Measurements from ENCODE around the gene TECPR1.

The TECPR1 gene

GRCh38 chr7:98242342-98242741, 9.7 kb downstream of the TECPR1 start:
- DNase-seq: no peak

DNA sequence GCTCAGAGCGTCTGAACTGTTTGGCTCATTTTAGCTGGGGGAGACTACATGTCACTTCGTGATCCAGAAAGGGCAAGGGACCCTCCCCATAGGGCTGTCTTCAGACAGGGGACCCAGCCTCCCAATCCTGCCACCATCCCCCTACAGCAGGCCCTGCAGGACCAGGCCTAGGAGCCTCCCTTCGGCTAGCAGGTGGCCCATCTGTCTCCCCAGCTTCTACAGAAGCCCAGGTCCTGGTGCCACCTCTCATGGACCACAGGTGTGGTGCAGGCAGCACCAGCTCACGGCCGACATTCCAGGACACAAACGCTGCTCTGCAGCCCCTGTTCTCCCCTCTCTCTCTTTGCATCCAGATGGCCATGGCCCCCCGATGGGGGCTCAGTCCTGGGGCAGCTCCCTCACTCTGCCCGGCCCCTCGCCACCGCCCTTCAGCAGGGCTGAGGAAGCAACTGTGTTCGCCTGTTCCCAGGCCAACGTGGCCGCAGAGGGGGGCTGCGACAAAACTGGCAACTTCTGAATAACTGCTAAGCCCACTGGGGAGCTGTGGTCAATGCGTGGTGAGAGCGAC, 10.3 kb downstream of the TECPR1 start:
- no peak for DNase-seq

DNA sequence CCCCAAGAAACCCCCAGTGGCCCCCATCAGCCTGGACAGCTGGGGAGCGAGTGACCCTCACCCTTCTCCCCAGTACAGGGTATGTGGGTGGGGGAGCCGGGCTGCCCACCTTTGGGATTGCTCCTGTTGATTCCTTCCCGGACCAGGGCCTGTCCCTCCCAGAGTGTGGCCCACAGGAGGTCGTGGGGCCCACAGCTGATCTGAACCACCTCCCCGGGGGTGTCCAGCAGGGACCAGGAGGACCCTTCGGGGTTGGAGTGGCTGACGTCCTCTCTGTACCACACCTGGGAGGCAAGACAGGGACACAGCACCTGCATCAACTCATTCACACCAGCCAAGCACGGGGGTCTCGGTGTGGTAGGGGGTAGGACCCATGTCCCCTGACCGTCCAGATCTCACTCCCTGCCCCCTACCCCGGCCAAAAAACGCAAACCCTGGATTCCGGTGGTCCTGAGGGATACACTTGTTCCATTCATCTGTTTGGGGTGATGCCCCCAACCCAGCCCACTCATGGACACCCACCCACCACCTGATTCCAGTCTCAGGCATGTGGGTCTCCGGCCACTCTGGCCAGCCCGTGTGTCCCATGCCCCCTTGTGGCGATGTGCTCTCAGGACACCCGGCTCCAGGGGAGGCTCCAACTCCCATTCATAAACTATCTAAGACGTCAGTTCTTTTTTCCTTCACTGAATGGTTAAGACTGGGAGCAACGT, 10.9 kb downstream of the TECPR1 start:
- DNase-seq: peak in 1 of 2 donors; percentile 22

DNA sequence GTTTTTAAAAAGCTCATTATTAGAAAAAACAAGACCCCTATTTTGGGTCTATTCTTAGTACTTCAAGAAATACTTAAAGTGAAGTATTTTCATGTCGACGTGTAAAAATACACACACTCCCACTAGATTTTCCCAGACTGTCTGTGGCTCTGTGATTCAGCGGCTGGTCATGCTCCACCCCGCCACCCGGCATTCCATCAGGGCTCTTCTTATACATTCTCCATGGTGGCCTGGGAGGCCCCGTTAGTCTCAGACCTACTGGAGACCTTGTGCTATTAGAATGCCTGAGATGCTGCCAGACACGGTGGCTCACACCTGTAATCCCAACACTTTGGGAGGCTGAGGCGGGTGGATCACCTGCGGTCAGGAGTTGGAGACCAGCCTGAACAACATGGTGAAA, 13.1 kb downstream of the TECPR1 start:
- DNase-seq: no peak

DNA sequence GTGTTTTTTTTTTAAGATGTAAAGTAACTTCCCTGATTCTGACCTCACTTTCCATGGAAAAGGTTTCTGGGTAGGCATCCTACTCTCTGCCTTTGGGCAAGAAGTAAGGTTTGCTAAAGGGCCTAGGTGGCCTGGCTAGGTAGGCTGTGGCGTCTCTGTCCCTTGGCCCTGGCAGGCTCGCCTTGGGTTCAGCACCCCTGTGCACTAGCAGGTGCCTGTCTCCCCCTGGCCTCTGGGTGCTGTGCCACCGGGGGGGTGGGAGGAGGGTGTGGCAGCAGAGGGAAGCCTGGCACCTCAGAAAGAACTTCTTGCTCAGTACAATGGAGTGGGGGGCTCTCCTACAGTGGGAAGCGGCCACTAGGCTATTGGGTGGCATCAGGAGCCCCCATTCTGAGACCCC, 14.0 kb downstream of the TECPR1 start:
- no peak for DNase-seq

DNA sequence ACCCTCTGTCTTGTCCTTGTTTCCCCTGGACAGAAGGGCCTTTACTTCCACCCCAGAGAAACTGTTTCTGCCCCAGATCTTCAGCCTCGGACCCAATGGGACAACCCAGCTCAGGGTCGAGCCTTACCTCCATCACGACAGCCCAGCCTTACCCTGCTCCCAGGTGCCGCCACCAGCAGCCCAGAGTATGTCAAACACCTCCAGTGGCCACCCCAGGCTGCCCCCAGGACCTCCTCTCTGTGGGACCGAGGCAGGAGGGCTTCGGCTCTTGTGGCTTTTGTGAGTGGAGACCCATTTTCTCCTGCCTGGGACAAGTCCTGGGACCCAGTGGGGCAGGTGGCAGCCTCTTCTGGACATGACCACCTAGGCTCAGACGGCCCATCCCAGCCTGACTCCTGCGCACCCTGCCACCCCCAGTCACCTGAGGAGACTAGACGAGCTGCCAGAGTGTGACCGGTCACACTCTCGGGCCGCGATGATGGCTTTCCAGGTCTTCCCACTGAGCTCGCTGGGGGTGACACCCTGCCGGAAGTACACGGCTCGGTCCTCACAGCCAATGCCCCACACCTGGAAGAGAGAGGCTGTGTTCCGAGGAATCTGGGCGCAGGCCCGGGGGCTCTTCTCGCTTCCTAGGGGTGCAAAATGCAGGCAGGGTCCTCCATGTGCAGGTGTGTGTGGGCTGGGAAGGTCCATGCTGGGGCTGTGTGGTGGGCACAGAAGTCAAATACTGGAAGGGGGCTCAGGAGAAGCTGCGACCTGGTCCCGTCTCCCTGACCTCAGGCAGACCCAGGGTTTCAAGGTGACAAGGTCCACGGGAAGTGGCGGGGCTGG, 15.5 kb downstream of the TECPR1 start:
- no peak for DNase-seq

DNA sequence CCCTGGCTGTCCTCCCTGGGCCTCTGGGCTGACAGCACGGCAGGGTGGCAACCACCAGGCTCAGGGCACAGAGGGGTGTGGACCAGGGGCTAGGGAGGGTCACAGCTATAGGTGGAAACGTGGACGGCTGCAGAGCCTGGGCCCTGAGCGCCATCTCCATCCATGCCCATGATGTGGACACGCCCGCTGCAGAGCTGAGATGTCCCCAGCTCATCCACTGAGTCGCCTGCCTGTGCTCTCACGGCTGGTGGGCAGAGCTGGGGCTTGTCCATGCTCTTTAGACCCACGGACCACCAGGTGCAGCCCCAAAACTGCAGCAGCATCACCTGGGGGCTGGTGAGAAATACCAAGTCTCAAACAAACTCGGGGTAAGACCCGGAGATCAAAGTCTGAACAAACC, 16.1 kb downstream of the TECPR1 start:
- DNase-seq: no peak

GRCh38 chr7:98234429-98235147, 17.4 kb downstream of the TECPR1 start:
- DNase-seq: no peak

DNA sequence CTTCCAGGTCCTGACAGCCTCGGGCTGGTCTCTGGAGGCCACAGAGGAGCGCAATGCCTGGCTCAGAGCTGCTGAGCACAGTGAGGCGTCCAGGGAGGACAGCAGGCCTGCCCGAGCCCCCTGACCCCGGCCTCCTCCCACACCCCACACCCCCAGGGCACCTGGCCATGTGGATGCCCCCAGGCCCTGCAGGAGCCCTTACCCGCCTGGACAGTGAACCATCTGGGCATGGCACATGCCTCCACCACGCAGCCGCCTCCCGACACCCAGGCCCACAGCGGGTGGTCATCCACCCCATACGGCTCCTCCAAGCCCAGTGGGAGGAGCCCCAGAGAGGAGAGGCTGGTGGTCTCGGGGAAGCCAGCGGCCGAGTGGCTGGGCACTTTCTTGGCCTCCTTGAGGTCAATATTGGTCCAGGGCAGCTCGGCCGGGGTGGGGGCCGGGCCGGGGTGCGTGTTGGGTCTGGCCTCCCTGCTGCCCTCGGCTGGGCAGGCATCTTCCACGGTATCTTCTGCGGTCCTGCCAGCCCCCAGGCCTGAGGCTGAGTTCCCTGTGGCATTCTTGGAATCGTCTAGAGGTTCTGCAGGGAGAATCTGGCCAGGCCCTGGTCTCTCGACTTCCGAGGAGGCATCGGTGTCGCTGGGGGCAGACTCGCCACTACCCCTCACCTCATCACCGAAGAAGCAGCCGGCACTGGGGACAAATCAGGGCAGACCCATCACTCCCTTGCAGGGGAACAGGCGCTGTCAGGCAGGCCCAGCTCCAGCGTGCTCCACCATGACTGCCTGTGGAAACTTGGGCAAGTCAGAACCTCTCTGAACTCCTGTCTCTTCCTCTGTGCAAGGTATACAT, 18.6 kb downstream of the TECPR1 start:
- DNase-seq: no peak

DNA sequence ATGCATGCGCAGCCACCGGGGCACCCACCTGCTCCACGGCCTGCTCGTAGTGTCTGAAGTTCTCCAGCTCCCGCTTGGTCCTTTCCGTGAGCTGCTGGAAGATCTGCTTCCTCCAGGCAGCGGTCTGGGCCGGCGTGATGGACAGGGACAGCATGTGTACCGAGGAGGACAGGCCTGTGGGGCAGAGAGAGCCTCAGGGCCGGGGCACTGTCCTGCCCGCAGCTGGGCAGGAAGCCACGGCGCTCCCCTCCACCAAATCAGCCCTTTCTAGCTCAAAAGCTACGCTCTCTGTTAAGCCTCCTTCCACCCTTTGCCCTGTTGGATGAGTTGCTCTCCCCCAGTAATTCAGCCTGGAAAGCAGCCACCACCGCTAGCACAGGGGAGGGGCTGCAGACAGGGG, 19.2 kb downstream of the TECPR1 start:
- no peak for DNase-seq

- no peak for DNase-seq
These were observed 19.8 kb downstream of the TECPR1 start for GRCh38 chr7:98232263-98232585.

DNA sequence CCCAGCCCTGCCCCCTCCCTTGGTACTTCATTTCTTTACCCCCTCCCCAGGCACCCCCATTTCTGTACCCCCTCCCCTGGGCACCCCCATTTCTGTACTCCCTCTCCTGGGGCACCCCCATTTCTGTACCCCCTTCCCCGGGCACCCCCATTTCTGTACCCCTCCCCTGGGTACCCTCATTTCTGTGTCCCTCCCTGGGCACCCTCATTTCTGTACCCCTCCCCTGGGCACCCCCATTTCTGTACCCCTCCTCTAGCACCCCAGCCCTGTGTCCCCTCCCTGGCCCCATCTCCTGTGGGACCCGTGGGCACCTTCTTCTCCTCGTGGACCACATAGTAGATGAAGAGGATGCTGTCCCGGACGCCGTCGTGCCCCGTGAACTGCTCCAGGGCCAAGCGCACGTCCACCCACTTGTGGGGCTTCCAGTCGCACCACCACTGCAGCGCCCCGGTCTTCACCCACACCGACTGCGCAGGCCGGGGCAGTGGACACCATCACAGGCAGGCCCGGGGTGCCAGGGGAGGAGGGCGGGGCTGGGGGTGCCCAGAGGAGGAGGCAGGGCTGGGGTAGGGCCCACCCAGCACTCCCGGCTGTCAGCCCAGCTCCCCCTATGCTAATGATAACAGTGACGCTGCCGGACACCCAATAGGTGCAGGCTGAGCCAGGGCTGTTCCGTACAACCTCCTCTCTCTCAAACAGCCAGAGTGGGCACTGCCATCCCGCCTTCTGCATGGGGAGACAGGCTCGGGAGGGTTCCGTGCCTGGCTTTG, 20.4 kb downstream of the TECPR1 start:
- DNase-seq: no peak

GRCh38 chr7:98230746-98231471, 21.1 kb downstream of the TECPR1 start:
- no peak for DNase-seq

DNA sequence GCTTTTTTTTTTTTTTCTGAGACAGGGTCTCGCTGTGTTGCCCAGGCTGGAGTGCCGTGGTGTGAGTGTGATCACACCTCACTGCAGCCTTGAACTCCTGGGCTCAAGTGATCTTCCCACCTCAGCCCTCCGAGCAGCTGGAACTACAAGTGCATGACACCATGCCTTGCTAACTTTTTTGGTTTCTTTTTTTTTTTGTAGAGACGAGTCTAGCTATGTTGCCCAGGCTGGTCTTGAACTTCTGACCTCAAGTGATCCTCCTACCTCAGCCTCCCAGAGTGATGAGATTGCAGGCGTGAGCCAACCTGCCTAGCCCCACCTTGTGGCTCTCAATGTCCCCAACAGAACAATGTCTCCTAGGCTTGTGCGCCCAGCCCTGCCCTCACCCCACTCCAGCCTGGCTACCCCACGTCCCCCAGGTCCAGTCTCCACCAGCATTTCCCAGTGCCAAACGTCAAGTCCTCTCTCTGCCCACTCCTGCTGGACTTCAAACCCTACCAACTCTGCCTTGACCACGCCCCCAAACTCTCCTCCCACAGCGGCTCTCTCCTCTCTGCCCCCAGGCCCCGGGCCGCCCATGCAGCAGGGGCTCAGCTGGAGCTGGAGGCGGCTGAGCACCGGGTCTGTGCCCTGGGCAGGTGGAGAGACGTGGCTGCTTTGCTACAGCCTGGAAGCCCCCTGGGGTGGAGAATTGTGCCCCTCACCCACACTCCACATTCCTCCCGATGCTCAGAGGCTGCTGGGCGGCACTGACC, 21.9 kb downstream of the TECPR1 start:
- DNase-seq: no peak

DNA sequence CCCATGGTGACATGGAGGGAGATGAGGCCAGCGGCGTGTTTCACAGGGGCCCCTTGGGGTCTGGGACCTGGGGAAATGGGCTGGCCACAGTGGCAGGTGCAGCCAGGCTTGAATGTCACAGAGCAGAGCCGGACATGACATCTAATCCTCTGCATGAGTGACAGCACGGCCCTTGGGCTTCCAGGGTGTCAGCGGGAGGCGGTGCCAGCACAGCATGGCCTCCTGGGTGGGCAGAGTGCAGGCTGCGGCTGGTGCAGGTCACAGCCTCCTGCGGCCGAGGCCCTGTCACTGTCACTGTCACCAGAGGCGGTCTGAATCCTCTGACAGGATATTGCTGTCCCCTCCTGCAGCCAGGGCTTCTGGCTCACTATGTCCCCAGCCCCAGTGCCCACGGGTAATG, 22.6 kb downstream of the TECPR1 start:
- DNase-seq: no peak

DNA sequence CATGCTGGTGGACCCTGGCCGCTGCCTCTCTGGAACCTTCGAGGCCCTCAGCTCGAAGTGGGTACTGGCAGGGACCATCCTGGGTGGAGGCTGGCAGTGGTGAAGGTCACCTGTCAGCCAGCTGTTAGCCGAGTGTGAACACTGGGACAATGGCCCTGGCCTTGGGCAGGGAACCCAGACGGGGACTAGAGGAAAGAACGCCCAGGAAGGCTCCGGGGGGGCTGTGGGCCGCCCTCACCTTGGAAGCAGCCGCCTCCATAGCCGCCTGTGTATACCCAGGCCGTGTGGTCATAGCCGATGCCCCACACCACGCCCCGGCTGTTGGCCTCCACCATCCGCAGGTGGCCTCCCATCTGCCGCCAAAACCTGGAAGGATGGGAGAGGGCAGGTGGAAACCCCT, 23.2 kb downstream of the TECPR1 start:
- DNase-seq: no peak

DNA sequence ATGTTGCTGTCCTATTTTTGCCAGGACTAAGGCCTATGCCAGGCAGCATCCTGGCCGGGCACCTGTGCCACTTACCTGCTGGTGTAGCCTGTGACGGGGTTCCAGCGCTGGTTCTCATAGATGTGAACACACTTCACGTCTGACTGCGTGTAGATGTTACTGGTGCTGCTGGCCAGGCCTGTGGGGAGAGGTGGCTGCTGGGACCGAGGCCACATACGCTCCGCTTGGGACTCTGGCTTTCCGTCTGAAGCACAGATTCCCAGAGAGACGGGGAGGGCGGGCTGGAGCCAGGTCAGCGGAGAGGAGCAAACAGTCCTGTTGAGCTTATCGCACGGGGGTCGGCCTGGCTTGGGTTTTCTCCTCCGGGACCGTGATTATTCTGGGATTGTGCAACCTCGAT, 24.1 kb downstream of the TECPR1 start:
- no peak for DNase-seq

DNA sequence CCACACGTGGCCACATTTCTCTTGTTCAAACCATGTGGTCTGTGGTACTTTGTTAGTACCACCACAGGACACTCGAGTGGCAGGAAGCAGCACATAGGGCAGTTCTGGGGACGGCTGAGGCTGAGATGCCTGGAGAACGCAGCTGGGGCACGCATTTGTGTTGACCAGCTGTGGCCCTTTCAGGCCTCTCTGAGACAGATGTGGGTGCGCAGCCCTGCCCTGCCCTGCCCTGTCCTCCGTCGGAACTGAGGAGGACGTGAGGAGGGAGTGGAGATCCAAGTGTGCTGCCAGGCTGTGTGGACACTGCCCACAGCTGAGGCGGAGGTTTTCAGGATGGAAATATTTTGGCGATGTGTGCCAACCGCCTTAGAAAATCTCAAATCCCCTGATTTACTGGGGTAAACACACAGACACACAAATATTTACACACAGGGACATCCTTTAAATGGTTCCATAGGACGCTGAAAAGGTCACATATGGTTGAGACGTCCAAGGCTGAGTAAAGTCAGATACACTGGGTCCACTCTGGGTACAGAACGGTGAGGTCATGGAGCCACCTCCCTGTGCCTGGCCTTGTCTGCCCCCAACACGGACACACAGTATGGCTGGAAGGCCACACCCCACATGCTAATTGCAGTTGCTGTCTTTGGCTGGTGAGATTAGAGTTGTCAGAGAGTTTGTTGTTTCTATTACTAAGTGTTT, 26.0 kb downstream of the TECPR1 start:
- no peak for DNase-seq

GRCh38 chr7:98224701-98225181, 27.3 kb downstream of the TECPR1 start:
- DNase-seq: no peak
